IMR-90 (cell line): ENCODE measurements around the gene ZBTB47. TPM values are rescaled to one million over a fixed set of nuclear protein-coding genes. Genes with fewer than 3 reads are reported as not detected.

Source experiments
- ATAC-seq: fragments of 200-7000 bp; cut with Tn5 transposase; 2 replicates; pipeline ENCODE4 v1.9.1; 2020; ENCODE audit warnings: low read depth, mild to moderate bottlenecking, moderate library complexity
- BruUV-seq: library from RNA; stranded (reverse); fragments of 400-500 nt; replicated peaks from 2 replicates; lab custom pipeline; 2021; lab: Mats Ljungman, UMichigan
- CTCF ChIA-PET: fragments of 300-600 bp; formaldehyde crosslinking; extraction: SDS; loops from one replicate; lab custom pipeline; 2021; ENCODE audit warnings: antibody characterized with exemption; lab: Yijun Ruan, JAX
- POLR2A ChIA-PET: fragments of 300-600 bp; sonication (Branson Sonifier 250); formaldehyde crosslinking; loops from one replicate; lab custom pipeline; 2022; ENCODE audit warnings: antibody characterized with exemption; ENCODE audit not compliant: unreplicated experiment; lab: Charles Lee
- DNase-seq: peaks from one replicate; pipeline ENCODE4 v3.0.0; 2013
- H2AFZ ChIP-seq: replicated peaks from 2 replicates; pipeline ENCODE3; 2013; ENCODE audit warnings: low read length, mild to moderate bottlenecking; ENCODE audit not compliant: poor library complexity
- H2AK5ac ChIP-seq: 2 replicates; pipeline ENCODE4 v1.6.1; 2013; ENCODE audit warnings: low read depth, low read length, inconsistent platforms
- H2AK9ac ChIP-seq: replicated peaks from 2 replicates; pipeline ENCODE3; 2013; ENCODE audit warnings: mild to moderate bottlenecking, low read depth, low read length, moderate library complexity; ENCODE audit not compliant: poor library complexity
- H2BK120ac ChIP-seq: 2 replicates; pipeline ENCODE4 v1.6.1; 2013; ENCODE audit warnings: low read depth, low read length, inconsistent platforms
- H2BK15ac ChIP-seq: 3 replicates; pipeline ENCODE4 v1.6.1; 2013; ENCODE audit warnings: low read depth, low read length, inconsistent platforms
- H2BK20ac ChIP-seq: 2 replicates; pipeline ENCODE4 v1.6.1; 2013; ENCODE audit warnings: low read depth, mild to moderate bottlenecking, inconsistent platforms, low read length, moderate library complexity
- H2BK5ac ChIP-seq: 2 replicates; pipeline ENCODE4 v1.6.1; 2013; ENCODE audit warnings: mild to moderate bottlenecking, low read depth, low read length, inconsistent platforms; ENCODE audit not compliant: poor library complexity, severe bottlenecking
- H3K14ac ChIP-seq: replicated peaks from 2 replicates; pipeline ENCODE4 v1.6.1; 2013; ENCODE audit warnings: low read depth, low read length, inconsistent platforms
- H3K18ac ChIP-seq: 2 replicates; pipeline ENCODE4 v1.6.1; 2013; ENCODE audit warnings: low read depth, low read length, control low read depth
- H3K23ac ChIP-seq: 2 replicates; pipeline ENCODE4 v1.6.1; 2013; ENCODE audit warnings: low read depth, low read length, inconsistent platforms
- H3K27ac ChIP-seq: 2 replicates; pipeline ENCODE4 v1.5.1; 2013; ENCODE audit warnings: mild to moderate bottlenecking, control low read depth, low read length; ENCODE audit not compliant: insufficient read depth
- H3K27me3 ChIP-seq: 2 replicates; pipeline ENCODE4 v1.6.1; 2013; ENCODE audit warnings: low read length; ENCODE audit not compliant: control insufficient read depth, insufficient read depth
- H3K36me3 ChIP-seq: 2 replicates; pipeline ENCODE4 v1.6.1; 2013; ENCODE audit warnings: low read length, mixed read lengths; ENCODE audit not compliant: control insufficient read depth, insufficient read depth
- H3K4ac ChIP-seq: 2 replicates; pipeline ENCODE4 v1.6.1; 2013; ENCODE audit warnings: low read depth, low read length, inconsistent platforms
- H3K4me1 ChIP-seq: 2 replicates; pipeline ENCODE4 v1.6.1; 2013; ENCODE audit warnings: low read length, mixed read lengths; ENCODE audit not compliant: control insufficient read depth, insufficient read depth
- H3K4me2 ChIP-seq: 2 replicates; pipeline ENCODE4 v1.6.1; 2013; ENCODE audit warnings: low read depth, mild to moderate bottlenecking, control low read depth, low read length, moderate library complexity
- H3K4me3 ChIP-seq: 2 replicates; pipeline ENCODE4 v1.5.1; 2013; ENCODE audit warnings: low read depth, mild to moderate bottlenecking, control low read depth, low read length, moderate library complexity; ENCODE audit not compliant: insufficient read depth
- H3K56ac ChIP-seq: 2 replicates; pipeline ENCODE4 v1.6.1; 2013; ENCODE audit warnings: low read length, inconsistent platforms; ENCODE audit not compliant: insufficient read depth; ENCODE audit errors: extremely low read depth
- H3K79me1 ChIP-seq, 2 experiments: 2 replicates each; pipeline ENCODE4 v1.6.1; 2013; ENCODE audit warnings: low read length in 2 of 2, inconsistent platforms in 1 of 2, low read depth in 1 of 2
- H3K9ac ChIP-seq: 2 replicates; pipeline ENCODE4 v1.6.1; 2013; ENCODE audit warnings: low read depth, low read length, control low read depth
- H3K9me1 ChIP-seq: 2 replicates; pipeline ENCODE4 v1.6.1; 2013; ENCODE audit warnings: low read length, inconsistent platforms; ENCODE audit not compliant: insufficient read depth
- H3K9me3 ChIP-seq: 2 replicates; pipeline ENCODE4 v1.6.1; 2013; ENCODE audit warnings: low read length; ENCODE audit not compliant: control insufficient read depth, insufficient read depth
- H4K20me1 ChIP-seq: 2 replicates; pipeline ENCODE4 v1.6.1; 2013; ENCODE audit warnings: low read length, inconsistent platforms; ENCODE audit not compliant: insufficient read depth
- H4K5ac ChIP-seq: 2 replicates; pipeline ENCODE4 v1.6.1; 2013; ENCODE audit warnings: mild to moderate bottlenecking, low read depth, low read length, control low read depth
- H4K8ac ChIP-seq, 2 experiments: 2 replicates each; pipeline ENCODE4 v1.6.1; 2013; ENCODE audit warnings: low read depth in 2 of 2, low read length in 2 of 2, control low read depth in 1 of 2, inconsistent platforms in 1 of 2
- H4K91ac ChIP-seq: 2 replicates; pipeline ENCODE4 v1.6.1; 2013; ENCODE audit warnings: low read depth, low read length, inconsistent platforms; ENCODE audit not compliant: insufficient read depth
- CHD1 ChIP-seq: IDR thresholded peaks from 2 replicates; pipeline ENCODE4 v1.6.1; 2012; ENCODE audit warnings: low read depth, low read length, improper control_type of control experiment
- CTCF ChIP-seq: conservative IDR thresholded peaks from 2 replicates; pipeline ENCODE4 v1.5.1; 2012; ENCODE audit warnings: mild to moderate bottlenecking, low read depth, low read length, improper control_type of control experiment
- FOS ChIP-seq: fragments of 150-350 bp; IDR thresholded peaks from 2 replicates; pipeline ENCODE4 v1.6.1; 2016; ENCODE audit warnings: low read depth, low read length
- MAFK ChIP-seq: IDR thresholded peaks from 2 replicates; pipeline ENCODE4 v1.6.1; 2012; ENCODE audit warnings: low read depth, low read length, improper control_type of control experiment
- MAZ ChIP-seq: IDR thresholded peaks from 2 replicates; pipeline ENCODE4 v1.6.1; 2012; ENCODE audit warnings: low read depth, mild to moderate bottlenecking, low read length, improper control_type of control experiment, moderate library complexity, borderline replicate concordance
- MXI1 ChIP-seq: IDR thresholded peaks from 2 replicates; pipeline ENCODE4 v1.6.1; 2012; ENCODE audit warnings: low read depth, mild to moderate bottlenecking, low read length, moderate library complexity, borderline replicate concordance
- NFE2L2 ChIP-seq: fragments of 150-350 bp; IDR thresholded peaks from 2 replicates; pipeline ENCODE4 v1.6.1; 2016; ENCODE audit warnings: low read depth, mild to moderate bottlenecking, low read length
- dilution Hi-C: fragments of 300-500 bp; cut with HindIII; formaldehyde crosslinking; loops from one replicate; pipeline ENCODE4 v1.14.3; 2018; ENCODE audit warnings: low sequenced_read_pairs; ENCODE audit not compliant: unreplicated experiment
- in situ Hi-C: fragments of 300-500 bp; cut with MboI; formaldehyde crosslinking; loops from 3 replicates; pipeline ENCODE4 v1.14.3; 2019; ENCODE audit warnings: low sequenced_read_pairs, inconsistent platforms, mixed read lengths
- intact Hi-C: fragments of 100-400 bp; cut with micrococcal nuclease; formaldehyde crosslinking; loops from 2 replicates; pipeline ENCODE4 v1.10.0; 2022
- polyA plus RNA-seq, 3 experiments: library from polyadenylated mRNA; depleted of rRNA; stranded (reverse); fragments of >200 nt; gene quantifications; 2 replicates each; pipeline ENCODE4 v1.2.3, GENCODE V29; 2012; ENCODE audit warnings: low replicate concordance in 1 of 3
- total RNA-seq: library from RNA; depleted of rRNA; stranded (reverse); fragments of >200 nt; gene quantifications from 2 replicates; pipeline ENCODE4 v1.2.3, GENCODE V29; 2012

The ZBTB47 gene
- total and polyA plus RNA-seq, 2 of the 4 experiments (the other 2 are of a cell fraction), result 10.9 to 16.8 TPM

- TF ChIP-seq CTCF (no peak), NFE2L2 (no peak), FOS (no peak), MAFK (no peak), MXI1 (no peak), CHD1 (no peak)
Observed at GRCh38 chr3:42693530-42693930, 40.0 kb downstream of the ZBTB47 start (continued).

GRCh38 chr3:42694366-42694765 is 40.9 kb downstream of the ZBTB47 start:
- DNase-seq (no peak), ATAC-seq (no peak)
- Histone ChIP-seq H3K36me3 (no peaks in the 10 kb centered on the region), H3K4ac (no peak overlapping the region), H4K20me1 (no peaks in the 10 kb centered on the region; the same call in 1 of the 2 replicates), H3K9me1 (no peaks in the 10 kb centered on the region), H3K79me1 (no peaks in the 10 kb centered on the region), H3K56ac (no peak overlapping the region), H2BK5ac (no peak overlapping the region), H3K14ac (no peak overlapping the region), H4K91ac (no peak overlapping the region), H2AFZ (no peak overlapping the region), H2BK120ac (no peak overlapping the region), H4K8ac (no peak overlapping the region), H3K4me3 (no peak overlapping the region), H3K9ac (no peak overlapping the region), H2AK5ac (no peak overlapping the region), H2AK9ac (no peak overlapping the region), H3K18ac (no peak overlapping the region), H4K5ac (no peak overlapping the region), H3K23ac (no peak overlapping the region), H2BK15ac (no peak overlapping the region), H3K9me3 (no peaks in the 10 kb centered on the region), H3K27ac (no peak overlapping the region), H3K4me2 (no peak overlapping the region), H3K4me1 (no peaks in the 10 kb centered on the region), H2BK20ac (no peak overlapping the region), H3K27me3 (peaks cover 73% of the 10 kb centered on the region)
- intact Hi-C loops (no loop called here), dilution Hi-C loops (no loop called here), in situ Hi-C loops (no loop called here)
- no TSS peak for BruUV-seq
- ChIA-PET POLR2A (no interaction called here), CTCF (no interaction called here)
- no peak for TF ChIP-seq MAZ
